ENCODE results near the gene CACNA2D2.

GRCh38 chr3:50491023-50491422, 12.4 kb downstream of the CACNA2D2 start:
- TF ChIP-seq EP300 (IDR thresholded peaks at IDR 0.05), result no peak
- TF ChIP-seq CTCF (IDR thresholded peaks at IDR 0.05), result no peak
